SK-N-SH treated with all-trans-retinoic acid at 6 μM for 48 hours (cell line): ENCODE measurements around the gene UQCRH.

Experiments used
- ARNTL ChIP-seq: fragments of 450-650 bp; formaldehyde crosslinking; IDR thresholded peaks from 2 replicates; pipeline ENCODE4 v1.5.0; 2020; ENCODE audit warnings: low read depth, mild to moderate bottlenecking, moderate library complexity, borderline replicate concordance
- CSRNP3 ChIP-seq: fragments of 250-450 bp; sonication (Bioruptor Pico); IDR thresholded peaks from 2 replicates; pipeline ENCODE4 v1.5.1; 2021; ENCODE audit warnings: mild to moderate bottlenecking, moderate library complexity
- ZFP3 ChIP-seq: fragments of 250-450 bp; sonication (Bioruptor Pico); IDR thresholded peaks from 2 replicates; pipeline ENCODE4 v1.5.0; 2020; ENCODE audit warnings: mild to moderate bottlenecking, moderate library complexity

- TF ChIP-seq ZFP3, result no peak
- no peak for TF ChIP-seq CSRNP3 (CRISPR knock-in tag)
- no peak for TF ChIP-seq ARNTL (CRISPR knock-in tag)
These were observed 17.6 kb upstream of the UQCRH start for GRCh38 chr1:46285730-46286477.
